Ecto neural progenitor cell (in vitro differentiated cells): ENCODE data around the gene SIRPD.
"Not testable (repeated sequence)": the region's sequence is repeated elsewhere in the genome, so short reads cannot be mapped to it uniquely, and the experiment has no call there.

ENCODE experiments used
- DNase-seq: peaks from one replicate; pipeline ENCODE4 v3.0.0-alpha.2; 2018; ENCODE audit warnings: low spot score

The SIRPD gene

DNA sequence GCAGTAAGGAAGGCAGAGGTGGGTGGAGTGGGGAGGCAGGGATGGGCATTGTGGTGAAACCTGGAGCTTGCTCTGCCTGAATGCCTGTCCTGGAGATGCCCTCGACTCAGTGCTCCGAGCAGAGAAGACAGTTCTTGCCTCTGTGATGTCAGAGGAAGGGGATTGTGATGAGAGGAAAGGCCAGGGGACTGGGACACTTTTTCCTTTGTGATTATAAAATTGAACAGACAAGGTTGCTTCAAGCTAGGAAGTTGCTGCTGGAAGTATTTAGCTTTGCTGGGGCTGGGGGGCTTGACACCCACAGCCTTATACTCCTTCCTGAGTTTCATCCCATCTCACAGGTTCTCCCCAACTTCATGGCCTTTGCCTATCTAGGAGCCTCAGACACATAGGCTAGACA lies at the start of gene SIRPD:
TSS of gene SIRPD (minus strand) at position 101 of the 400 bp plus-strand sequence. CDS start at position 49, 52 bp downstream.
- DNase-seq: no peak

DNA sequence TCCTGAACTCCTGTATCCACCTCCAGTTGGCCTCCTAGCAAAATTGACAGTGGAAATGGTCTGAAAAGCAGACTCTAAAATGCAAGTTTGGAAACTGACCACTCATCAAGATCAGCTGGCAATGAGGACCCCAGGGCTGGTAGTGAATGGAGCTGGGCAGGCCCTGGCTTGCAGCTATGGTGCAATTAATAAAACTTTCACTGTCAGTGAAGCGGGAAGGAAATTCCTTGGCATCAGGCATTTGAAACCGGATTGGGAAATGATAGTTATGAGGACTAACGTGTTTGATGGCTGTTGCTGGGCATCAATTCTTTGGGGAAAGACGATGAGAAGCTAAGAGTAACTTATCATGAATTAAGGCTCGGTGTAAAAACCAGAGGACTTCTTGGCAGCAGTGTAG lies 43.2 kb upstream of the SIRPD start:
- DNase-seq: no peak

DNA sequence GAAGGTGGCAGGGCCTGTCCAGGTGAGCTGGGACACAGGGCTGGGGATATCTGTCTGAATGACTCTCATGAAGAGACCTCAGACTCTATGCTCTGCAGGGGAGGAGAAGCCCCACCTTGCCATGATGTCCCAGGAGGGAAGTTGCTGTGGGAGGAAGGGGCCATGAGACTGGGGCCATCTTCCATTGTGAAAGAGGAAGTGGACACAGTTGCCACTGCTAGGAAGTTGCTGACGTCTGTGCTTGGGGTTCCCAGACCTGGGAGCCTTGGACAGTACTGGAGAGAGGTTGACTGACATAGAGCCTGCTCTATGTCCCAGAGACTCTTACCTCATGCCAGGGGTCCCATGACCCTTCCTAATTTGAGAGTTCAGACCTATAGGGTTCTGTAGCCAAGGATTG lies 37.8 kb upstream of the SIRPD start:
- DNase-seq: no peak

DNA sequence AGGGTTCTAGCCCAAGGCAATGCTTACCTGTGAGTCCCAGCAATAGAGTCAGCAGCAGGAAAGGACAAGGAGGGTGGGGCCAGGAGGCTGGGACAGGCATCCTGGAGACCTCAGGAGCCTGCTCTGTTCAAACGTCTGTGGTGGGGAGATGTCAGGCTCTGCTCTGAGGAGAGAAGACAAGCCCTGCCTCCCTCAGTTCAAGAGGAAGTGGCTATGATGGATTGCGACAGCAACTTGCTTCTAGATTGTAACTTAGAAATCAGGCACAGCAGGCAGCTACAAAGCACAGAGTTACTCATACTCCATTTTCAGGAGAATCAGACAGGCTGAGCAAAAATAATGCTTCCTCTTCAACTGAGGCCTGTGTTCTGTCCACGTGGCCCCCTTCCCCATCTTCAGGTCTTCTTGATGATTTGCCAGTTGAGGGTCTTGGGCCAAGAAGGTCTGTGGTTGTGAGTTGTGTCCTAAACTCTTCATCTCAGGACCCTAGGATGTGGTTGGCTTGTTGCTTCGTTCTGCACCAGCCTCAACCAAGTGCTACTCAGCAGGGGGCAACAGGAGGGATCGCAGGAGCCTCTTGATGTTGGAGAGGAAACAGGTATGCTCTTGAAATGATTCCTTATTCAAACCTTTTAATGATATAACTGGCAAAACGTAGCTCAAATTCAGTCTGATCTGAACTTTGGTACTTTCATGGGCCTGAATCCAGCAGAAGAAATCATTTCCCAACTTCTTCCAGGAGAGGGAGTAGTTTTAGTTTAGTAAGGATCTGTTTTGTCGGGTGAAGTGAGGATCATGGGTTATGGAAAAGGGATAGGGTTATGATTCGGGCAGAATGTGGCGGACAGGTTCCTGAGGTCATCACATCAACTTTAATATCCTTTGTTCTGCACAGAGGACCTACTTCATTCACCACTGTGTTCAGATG lies 31.3 kb upstream of the SIRPD start:
- DNase-seq: no peak

DNA sequence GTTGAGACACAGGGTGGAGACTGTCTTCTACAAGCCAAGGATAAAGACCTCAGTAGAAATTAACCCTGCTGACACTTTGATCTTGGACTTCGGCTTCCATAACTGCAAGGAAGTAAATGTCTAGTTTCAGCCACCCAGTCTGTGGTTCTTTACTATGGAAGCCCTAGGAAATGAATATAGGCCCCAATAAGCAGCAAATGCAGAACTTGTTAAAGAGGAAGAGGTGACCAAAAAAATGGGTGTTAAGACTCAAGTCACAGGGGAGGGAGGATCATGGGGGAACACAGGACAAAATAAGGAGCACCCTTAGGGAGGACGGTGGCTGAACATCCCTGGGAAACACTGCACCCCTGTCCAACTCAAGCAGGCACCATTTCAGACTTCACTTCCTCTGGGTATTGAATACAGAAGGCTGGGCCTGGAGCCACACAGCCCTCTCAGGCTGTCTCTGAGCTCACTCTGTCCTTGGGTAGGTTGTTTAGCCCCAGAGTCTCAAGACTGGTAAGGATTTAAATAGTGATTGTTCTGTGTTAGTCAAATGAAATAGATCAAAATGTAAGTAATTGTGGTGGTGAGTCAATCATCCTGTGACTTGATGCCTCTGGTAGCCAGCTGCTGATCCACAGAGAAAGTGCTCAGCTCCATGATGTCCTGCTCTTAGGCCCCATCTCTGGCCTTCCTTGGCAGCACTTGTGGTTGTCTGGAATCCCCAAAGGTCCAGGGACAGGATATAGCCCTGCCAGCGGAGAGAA lies 30.5 kb upstream of the SIRPD start:
- no peak for DNase-seq

DNA sequence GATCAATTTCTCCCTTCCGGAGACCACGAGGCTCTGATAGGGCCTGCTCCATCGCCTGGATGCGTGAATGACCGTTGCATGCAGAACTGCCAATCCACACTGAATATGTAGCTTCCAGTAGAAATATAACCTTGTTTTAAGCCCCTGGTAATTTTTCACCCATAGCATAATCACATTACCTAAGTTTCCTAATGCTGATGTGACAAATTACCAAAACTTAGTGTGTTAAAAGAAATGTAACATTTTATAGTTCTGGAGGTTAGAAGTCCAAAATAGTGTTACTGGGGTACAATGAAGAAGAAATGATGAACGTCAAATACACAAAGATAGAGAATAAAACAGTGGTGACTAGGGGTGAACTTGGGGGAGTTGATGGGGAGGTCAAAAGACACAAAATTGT lies 22.0 kb upstream of the SIRPD start:
- DNase-seq: no peak

DNA sequence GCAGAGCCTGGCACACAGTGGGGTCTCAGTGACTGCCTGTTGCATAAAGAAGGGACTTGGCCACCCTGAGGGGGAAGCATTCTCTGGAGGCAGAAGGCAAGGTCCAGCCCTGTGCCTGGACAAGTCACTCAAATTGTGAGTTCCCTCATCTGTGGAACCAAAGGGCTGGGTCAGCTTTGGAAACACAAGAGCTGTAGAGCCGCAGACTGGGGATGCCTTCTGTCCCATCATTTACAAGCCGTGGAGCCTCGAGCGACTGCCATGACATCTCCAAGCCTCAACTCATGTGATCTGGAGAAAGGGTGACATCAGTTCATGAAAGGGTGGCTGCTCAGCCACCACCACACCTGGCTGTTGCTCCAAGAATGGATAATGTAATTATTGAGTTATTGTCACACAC lies 20.4 kb upstream of the SIRPD start:
- DNase-seq: peak; percentile 29

DNA sequence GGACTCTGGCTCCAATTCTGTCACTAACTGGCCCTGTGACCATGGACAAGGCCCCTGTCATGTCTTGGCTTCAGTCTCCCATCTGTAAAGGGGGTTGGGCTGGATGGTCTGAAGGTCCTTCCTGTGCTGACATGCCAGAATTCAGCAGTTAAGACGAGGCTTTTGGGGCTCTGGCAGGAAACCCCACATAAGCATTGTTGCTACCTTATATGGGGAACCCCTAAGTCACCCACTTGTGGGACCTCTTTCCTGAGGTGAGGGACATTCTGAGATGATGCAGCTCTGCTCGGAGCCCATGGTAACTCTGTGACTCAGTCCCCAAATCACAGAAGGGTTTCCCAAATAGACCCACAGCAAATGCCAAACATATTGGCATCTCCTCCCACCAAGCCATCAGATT lies 19.8 kb upstream of the SIRPD start:
- peak; percentile 1 for DNase-seq

DNA sequence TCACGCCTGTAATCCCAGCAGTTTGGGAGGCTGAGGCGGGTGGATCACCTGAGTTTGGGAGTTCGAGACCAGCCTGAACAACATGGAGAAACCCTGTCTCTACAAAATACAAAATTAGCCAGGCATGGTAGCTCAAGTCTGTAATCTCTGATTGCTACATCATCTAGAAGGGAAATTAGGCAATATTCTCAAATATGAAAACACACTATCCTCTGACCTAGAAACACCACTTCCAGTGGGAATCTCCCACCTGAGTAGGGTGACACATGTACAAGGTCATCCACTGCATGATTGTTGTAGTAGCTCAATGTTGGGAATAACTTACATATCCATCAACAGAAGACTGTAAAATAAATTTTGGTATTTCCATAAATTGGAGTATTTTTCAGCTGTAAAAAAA lies 19.1 kb upstream of the SIRPD start:
- no peak for DNase-seq

DNA sequence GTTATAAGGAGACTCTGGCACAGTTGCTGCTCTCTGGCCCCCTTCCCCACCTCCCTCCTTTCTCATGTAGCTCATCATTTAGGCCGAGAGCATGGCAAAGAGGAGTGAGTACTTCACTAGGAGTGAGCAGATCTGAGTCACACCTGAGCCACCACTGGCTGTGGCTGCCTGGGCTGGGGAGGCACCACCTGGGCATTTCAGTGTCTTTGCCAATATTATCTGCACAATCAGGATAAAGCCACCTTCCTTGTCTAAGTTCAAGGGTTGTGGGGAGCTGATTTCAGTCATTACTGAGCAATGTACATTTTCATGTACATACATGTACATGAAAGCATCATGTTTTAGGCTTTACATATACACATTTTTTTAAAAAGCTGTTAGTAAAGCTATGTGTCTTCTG lies 18.5 kb upstream of the SIRPD start:
- DNase-seq: not testable (repeated sequence)

DNA sequence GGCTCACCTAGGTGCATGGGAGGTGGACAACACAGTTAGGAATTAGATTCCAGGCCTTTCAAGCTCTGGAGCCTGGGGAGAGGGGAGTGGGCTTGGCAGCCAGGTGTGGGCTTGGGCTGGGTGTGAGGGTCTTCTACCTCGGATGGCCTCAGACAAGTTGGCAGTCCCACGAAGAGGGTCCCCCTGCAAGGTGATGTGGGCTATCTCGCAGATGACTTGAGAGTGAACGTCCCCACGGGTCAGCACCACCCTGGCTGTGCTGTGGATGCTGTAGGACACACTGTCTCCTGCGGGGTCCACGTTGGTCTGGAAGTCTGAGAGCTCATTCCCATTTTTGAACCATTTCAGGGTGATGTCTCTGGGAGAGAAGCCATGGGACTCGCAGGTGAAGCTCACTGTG lies 14.1 kb upstream of the SIRPD start:
- not testable (repeated sequence) for DNase-seq

DNA sequence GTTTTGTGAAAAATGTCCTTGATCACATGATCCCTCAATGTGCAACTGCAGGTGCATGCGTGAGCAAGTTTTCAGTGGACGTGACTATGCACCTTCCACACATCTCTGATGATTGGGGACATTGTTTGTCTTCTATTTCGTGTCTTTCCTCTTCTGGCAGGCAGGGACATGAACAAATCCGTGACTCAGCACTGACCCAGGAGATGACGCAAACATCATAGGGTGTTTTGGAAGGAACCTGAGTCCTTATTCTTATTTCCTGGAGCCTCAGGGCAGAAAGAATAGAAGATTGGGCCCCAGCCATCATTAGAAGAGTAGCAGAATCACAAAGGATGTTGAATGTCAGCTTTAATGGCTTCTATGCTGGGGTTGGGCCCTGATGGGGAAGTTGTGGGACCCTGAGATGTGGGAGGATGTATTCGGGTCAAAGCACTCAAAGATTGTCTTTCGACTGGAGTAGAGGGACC lies 11.9 kb upstream of the SIRPD start:
- DNase-seq: no peak

DNA sequence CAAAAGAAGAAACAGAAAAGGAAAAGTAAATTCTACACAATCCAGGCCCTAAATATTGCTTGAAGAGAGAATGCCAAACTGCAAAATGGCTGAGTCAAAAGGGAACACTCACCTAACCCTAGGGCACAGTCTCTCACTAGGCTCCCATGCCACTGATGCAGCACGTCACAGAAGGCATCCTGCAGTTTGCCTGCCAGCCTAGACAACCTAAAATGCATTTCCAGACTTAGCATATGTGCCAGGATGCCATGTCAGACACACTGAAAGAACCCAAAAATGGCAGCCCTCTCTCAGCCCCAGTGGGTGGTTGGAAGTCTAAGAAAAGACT lies 10.6 kb upstream of the SIRPD start:
- DNase-seq: no peak

DNA sequence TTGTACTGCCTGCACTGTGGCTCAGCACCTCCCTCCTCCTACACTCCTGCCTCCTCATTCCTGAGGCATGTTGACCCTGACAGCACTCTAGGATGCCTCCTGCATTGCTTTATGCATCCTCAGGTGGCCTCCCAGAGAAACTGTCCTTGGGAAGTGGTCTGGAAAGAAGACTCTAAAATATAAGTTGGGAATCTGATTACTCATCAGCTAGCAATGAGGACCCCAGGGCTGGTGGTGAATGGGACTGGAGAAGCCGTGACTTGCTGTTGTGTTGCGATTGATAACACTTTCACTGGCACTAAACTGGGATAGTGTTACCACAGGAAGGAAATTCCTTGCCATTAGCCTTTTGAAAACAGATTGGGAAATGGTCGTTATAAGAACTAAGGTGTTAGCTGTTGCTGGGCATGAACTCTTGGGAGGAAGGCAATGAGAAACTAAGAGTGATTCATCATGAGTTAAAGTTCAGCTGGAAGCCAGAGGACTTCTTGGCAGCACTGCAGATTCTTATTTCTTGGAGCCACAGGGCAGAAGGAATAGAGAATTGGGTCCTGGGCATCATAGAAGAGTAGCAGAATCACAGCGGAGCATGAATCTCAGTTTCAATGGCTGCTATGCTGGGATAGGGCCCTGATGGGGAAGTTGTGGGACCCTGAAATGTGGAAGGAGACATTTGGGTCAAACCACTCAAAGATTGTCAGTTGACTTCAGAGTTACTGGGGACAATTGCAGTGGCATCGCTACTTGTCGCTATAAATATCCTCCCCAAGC lies 10.1 kb upstream of the SIRPD start:
- DNase-seq: no peak

DNA sequence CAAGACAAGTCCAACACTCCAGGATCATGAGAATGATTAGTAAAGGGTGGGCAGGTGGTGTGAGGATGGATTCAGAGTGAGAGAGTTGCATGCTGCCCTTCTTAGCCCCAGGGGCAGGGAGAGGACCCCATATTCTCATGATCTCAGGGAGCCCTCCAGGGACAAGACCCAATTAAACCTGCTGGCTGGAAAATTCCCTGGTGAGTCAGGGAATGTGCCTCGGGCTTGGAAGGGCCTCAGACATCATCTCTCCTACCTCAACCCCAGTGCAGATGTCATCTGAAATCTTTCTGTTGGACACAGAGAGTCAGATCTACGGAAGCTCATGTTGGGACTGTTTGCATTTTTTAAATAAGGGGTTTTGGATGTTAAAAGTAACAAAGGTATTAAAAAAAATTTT lies 9.2 kb upstream of the SIRPD start:
- DNase-seq: no peak

DNA sequence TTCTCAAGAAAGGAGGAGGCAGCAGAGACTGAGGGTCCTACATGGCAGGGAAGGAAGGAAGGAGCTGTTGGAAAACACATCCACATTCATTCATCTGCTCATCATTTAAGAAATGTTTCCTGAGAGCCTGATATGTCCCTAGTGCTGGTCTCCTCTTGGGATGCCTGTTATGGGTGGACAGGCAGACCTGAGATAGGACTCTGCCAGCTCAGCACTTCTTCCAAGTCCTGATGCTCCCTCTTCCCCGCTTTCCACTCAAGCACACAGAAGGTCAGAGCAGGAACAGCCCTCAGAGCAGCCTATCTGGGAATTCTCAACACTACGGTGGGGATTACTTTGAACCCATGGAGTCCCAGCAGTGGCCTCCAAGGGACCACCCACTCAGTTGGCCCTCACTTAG lies 8.0 kb upstream of the SIRPD start:
- DNase-seq: no peak

DNA sequence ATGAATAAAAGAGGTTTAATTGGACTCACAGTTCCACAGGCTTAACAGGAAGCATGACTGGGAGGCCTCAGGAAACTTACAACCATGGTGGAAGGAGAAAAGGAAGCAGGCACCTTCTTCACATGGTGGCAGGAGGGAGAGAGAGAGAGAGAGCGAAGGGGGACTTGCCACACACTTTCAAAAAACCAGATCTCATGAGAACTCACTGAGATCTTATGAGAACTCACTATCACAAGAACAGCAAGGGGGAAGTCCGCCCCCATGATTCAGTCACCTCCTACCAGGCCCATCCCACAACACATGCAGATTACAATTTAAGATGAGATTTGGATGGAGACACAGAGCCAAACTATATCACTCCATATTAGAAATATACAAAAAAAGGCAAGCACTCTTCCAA lies 6.1 kb upstream of the SIRPD start:
- no peak for DNase-seq

DNA sequence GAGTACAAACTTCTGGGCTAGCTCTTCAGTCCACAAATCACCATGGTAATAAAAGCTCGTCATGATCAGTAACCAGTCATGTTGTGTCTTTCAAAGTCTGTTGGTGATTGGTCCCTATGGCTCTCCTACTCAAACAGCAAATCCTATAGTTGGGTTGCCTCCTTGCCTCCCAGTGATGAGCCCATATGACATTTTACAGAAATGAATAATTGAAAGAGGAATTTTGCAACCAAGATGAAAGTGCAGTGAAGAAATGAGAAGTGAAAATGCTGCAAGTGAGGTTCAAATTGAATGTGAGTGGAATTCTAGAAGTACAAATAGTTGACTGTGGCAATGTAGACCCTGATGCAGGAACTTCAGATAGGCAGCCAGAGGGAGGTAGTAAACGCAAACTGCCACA lies 5.1 kb upstream of the SIRPD start:
- no peak for DNase-seq

DNA sequence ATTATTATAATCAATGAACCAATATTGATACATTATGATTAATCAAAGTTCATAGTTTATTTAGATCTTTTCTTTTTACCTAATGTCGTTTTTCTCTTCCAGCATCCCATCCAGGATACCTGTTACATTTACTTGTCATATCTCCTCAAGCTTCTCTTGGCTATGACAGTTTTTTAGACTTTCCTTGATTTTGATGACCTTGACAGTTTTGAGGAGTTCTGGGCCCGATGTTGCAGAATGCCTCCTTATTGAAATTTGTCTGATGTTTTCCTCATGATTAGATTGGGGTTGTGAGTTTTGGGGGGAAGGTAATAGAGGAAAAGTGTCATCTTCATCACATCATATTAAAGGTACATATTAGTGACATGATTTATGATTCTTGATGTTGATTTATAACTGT lies 3.8 kb upstream of the SIRPD start:
- no peak for DNase-seq

DNA sequence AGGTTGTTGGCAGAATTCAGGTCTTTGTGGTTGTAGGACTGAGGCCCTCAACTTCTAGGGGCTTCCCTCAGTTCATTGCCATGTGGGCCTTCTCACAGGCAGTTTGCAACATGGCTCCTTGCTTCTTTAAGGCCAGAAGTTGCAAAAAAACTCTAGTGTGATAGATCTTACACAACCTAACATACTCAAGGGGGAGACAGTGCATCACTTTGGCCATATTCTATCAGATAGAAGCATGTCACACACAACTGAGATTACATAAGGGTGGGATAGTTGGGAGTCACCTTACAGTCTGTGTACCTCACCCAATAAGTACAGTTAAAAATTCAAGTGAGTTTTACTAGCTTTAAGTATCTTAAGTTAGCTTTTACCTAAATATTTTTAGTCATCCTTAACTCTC lies 1.6 kb downstream of the SIRPD start:
- no peak for DNase-seq

DNA sequence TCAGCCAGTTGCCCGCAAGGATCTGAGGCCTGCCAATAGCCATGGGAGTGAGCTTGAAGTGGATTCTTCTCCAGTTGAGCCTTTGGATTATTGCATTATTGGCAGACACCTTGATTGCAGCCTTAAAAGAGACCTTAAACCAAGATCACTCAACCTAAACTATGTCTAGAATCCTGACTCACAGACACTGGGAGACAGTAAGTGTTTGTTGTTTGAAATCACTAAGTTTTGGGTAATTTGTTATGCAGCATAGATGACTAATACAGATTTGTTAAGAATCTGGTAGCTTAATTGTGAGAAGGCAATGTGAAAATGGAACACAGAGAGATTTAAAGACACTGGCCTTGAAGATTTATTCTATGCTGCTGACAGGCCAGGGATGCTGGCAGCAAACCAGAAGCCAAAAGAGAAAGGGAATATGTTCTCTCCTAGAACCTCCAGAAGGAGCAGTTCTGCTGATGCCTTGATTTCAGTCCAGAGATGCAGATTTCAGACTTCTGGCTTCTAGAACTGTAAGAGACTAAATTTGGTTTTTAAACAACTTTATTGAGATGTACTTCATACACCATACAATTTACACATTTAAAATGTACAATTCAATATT lies 17.6 kb downstream of the SIRPD start:
- DNase-seq: no peak

DNA sequence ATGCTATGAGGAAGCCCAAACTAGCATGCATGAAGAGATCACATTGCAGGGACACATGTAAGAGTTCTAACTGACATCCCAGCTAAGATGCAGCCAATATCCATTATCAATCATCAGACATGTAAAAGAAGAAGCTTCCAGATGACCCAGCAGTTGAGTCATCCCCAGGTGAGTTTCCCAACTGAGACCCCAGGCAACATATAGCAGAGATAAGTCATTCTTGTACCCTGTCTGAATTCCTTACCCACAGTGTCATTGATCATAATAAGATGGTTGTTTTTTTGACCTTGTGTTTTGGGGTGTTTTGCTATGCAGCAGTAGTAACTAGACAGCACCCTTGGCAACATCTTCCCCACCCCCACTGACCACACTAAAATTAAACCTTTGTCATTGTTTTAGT lies 18.9 kb downstream of the SIRPD start:
- DNase-seq: no peak
